Astrocyte (in vitro differentiated cells and primary cell): ENCODE results near the gene MTX3.

Experiments used
- CTCF ChIP-seq: IDR thresholded peaks from 2 replicates; pipeline ENCODE4 v1.5.1; 2011; ENCODE audit warnings: low read depth, mild to moderate bottlenecking, inconsistent platforms, low read length, moderate library complexity; ENCODE audit not compliant: insufficient read depth
- EZH2 ChIP-seq: IDR thresholded peaks from 2 replicates; pipeline ENCODE4 v1.6.1; 2012; ENCODE audit warnings: mild to moderate bottlenecking, low read length, inconsistent platforms; ENCODE audit not compliant: insufficient read depth

- no peak for TF ChIP-seq CTCF
- no peak for TF ChIP-seq EZH2
Observed at GRCh38 chr5:79986260-79986659, 4.8 kb downstream of the MTX3 start.
